Activated CD4-positive, alpha-beta T cell treated with anti-CD3 and anti-CD28 coated beads, Interleukin-2, amount 10 ng/mL, durations not matched to agents 7 days and 5 days (primary cell): ENCODE data around the gene NUBP1. TPM values are rescaled to one million over a fixed set of nuclear protein-coding genes. Genes with fewer than 3 reads are reported as not detected.
"Not testable (repeated sequence)": the region's sequence is repeated elsewhere in the genome, so short reads cannot be mapped to it uniquely, and the experiment has no call there.

Experiments
- CTCF ChIA-PET: fragments of 350-600 bp; sonication (Branson Sonifier 250); formaldehyde crosslinking; loops from one replicate; lab custom pipeline; 2021; ENCODE audit warnings: antibody characterized with exemption; lab: Charles Lee
- POLR2A ChIA-PET: fragments of 350-600 bp; sonication (Branson Sonifier 250); formaldehyde crosslinking; loops from one replicate; lab custom pipeline; 2021; ENCODE audit warnings: antibody characterized with exemption; lab: Charles Lee
- DNase-seq: peaks from one replicate; pipeline ENCODE4 v3.0.0-alpha.2; 2020
- H3K27ac Mint-ChIP-seq: one replicate; pipeline ENCODE4 v1.8.0; 2021; ENCODE audit warnings: mild to moderate bottlenecking, moderate library complexity, mixed read lengths
- H3K27me3 Mint-ChIP-seq: one replicate; pipeline ENCODE4 v1.8.0; 2021; ENCODE audit warnings: mixed read lengths
- H3K36me3 Mint-ChIP-seq: one replicate; pipeline ENCODE4 v1.8.0; 2021; ENCODE audit warnings: low read depth, mixed read lengths
- H3K4me1 Mint-ChIP-seq: one replicate; pipeline ENCODE4 v1.8.0; 2021; ENCODE audit warnings: mixed read lengths
- H3K4me3 Mint-ChIP-seq: one replicate; pipeline ENCODE4 v1.8.0; 2021; ENCODE audit warnings: mild to moderate bottlenecking, moderate library complexity, mixed read lengths
- H3K9me3 Mint-ChIP-seq: one replicate; pipeline ENCODE4 v1.8.0; 2021; ENCODE audit warnings: mixed read lengths
- total RNA-seq, 2 experiments: library from RNA; stranded (reverse); gene quantifications; one replicate each; pipeline ENCODE4 v1.2.3, GENCODE V29; 2021

NUBP1 gene
- total RNA-seq, 2 experiments from 2014 or later = 26.3 to 28.7 TPM

- DNase-seq = no peak
- ChIA-PET CTCF (interaction anchor here (0.6 to 1.0 kb wide), 3 partner anchors 50 to 776 kb away, joined by 3 read pairs; no protein-coding TSS in a partner anchor), POLR2A (no interaction called here)
- Mint-ChIP-seq H3K27me3 (no peaks in the 10 kb centered on the region), H3K4me3 (no peak overlapping the region), H3K36me3 (peaks cover 50% of the 10 kb centered on the region), H3K27ac (no peak overlapping the region), H3K4me1 (peaks cover 7% of the 10 kb centered on the region), H3K9me3 (no peaks in the 10 kb centered on the region)
These were observed 12.9 kb downstream of the NUBP1 start for GRCh38 chr16:10756574-10756973.

GRCh38 chr16:10760858-10761257 is 17.2 kb downstream of the NUBP1 start:
- no peak overlapping the region for H3K27ac Mint-ChIP-seq
- H3K27me3 Mint-ChIP-seq = no peaks in the 10 kb centered on the region
- peaks cover 10% of the 10 kb centered on the region for H3K4me1 Mint-ChIP-seq
- ChIA-PET CTCF (no interaction called here), POLR2A (no interaction called here)
- H3K4me3 Mint-ChIP-seq = no peak overlapping the region
- DNase-seq = no peak
- peaks cover 69% of the 10 kb centered on the region for H3K36me3 Mint-ChIP-seq
- peaks cover 6% of the 10 kb centered on the region for H3K9me3 Mint-ChIP-seq

GRCh38 chr16:10761373-10761772 is 17.7 kb downstream of the NUBP1 start:
- no peak for DNase-seq
- Mint-ChIP-seq H3K27me3 (no peaks in the 10 kb centered on the region), H3K4me3 (no peak overlapping the region), H3K9me3 (peaks cover 6% of the 10 kb centered on the region), H3K4me1 (peaks cover 12% of the 10 kb centered on the region), H3K27ac (no peak overlapping the region), H3K36me3 (peaks cover 66% of the 10 kb centered on the region)
- CTCF ChIA-PET = no interaction called here
- POLR2A ChIA-PET = no interaction called here

GRCh38 chr16:10762336-10763016 is 18.8 kb downstream of the NUBP1 start:
- DNase-seq = no peak
- no peaks in the 10 kb centered on the region for H3K27me3 Mint-ChIP-seq
- H3K4me1 Mint-ChIP-seq = peaks cover 12% of the 10 kb centered on the region
- no peak overlapping the region for H3K4me3 Mint-ChIP-seq
- POLR2A ChIA-PET = no interaction called here
- CTCF ChIA-PET = no interaction called here
- H3K36me3 Mint-ChIP-seq = peaks cover 59% of the 10 kb centered on the region
- no peak overlapping the region for H3K27ac Mint-ChIP-seq
- peaks cover 6% of the 10 kb centered on the region for H3K9me3 Mint-ChIP-seq

- no peak overlapping the region for H3K4me3 Mint-ChIP-seq
- peaks cover 6% of the 10 kb centered on the region for H3K9me3 Mint-ChIP-seq
- ChIA-PET CTCF (interaction anchor here (1.0 kb wide), 1 partner anchor 129 kb away, joined by 3 read pairs; no protein-coding TSS in a partner anchor), POLR2A (no interaction called here)
- H3K27ac Mint-ChIP-seq = no peak overlapping the region
- H3K36me3 Mint-ChIP-seq = peaks cover 55% of the 10 kb centered on the region
- DNase-seq = no peak
- H3K4me1 Mint-ChIP-seq = peaks cover 12% of the 10 kb centered on the region
- H3K27me3 Mint-ChIP-seq = no peaks in the 10 kb centered on the region
These were observed 19.8 kb downstream of the NUBP1 start for GRCh38 chr16:10763456-10763855.

GRCh38 chr16:10765772-10766171 is 22.1 kb downstream of the NUBP1 start:
- Mint-ChIP-seq H3K9me3 (peaks cover 6% of the 10 kb centered on the region), H3K36me3 (peaks cover 45% of the 10 kb centered on the region), H3K4me1 (peaks cover 16% of the 10 kb centered on the region), H3K4me3 (no peak overlapping the region), H3K27ac (no peak overlapping the region), H3K27me3 (no peaks in the 10 kb centered on the region)
- DNase-seq = no peak
- CTCF ChIA-PET = interaction anchor here (0.9 kb wide), 1 partner anchor 14 kb away, joined by 3 read pairs; no protein-coding TSS in a partner anchor
- POLR2A ChIA-PET = no interaction called here

- Mint-ChIP-seq H3K4me1 (peaks cover 26% of the 10 kb centered on the region), H3K9me3 (peaks cover 6% of the 10 kb centered on the region), H3K4me3 (no peak overlapping the region), H3K27ac (no peak overlapping the region), H3K36me3 (peaks cover 33% of the 10 kb centered on the region), H3K27me3 (peaks cover 1% of the 10 kb centered on the region)
- DNase-seq = no peak
- CTCF ChIA-PET = no interaction called here
- POLR2A ChIA-PET = no interaction called here
These were observed 23.5 kb downstream of the NUBP1 start for GRCh38 chr16:10767127-10767526.

GRCh38 chr16:10769381-10769780 is 25.7 kb downstream of the NUBP1 start:
- no peak for DNase-seq
- CTCF ChIA-PET = no interaction called here
- Mint-ChIP-seq H3K27me3 (peaks cover 8% of the 10 kb centered on the region), H3K4me1 (peaks cover 35% of the 10 kb centered on the region), H3K9me3 (no peaks in the 10 kb centered on the region), H3K4me3 (no peak overlapping the region), H3K27ac (no peak overlapping the region), H3K36me3 (peaks cover 14% of the 10 kb centered on the region)
- POLR2A ChIA-PET = no interaction called here

- H3K36me3 Mint-ChIP-seq = peaks cover 6% of the 10 kb centered on the region
- H3K27me3 Mint-ChIP-seq = peaks cover 18% of the 10 kb centered on the region
- H3K9me3 Mint-ChIP-seq = no peaks in the 10 kb centered on the region
- peak; percentile 59 for DNase-seq
- ChIA-PET CTCF (no interaction called here), POLR2A (no interaction called here)
- no peak overlapping the region for H3K4me3 Mint-ChIP-seq
- H3K4me1 Mint-ChIP-seq = peaks cover 31% of the 10 kb centered on the region
- no peak overlapping the region for H3K27ac Mint-ChIP-seq
These were observed 27.3 kb downstream of the NUBP1 start for GRCh38 chr16:10770907-10771306.

GRCh38 chr16:10776280-10776679 is 32.6 kb downstream of the NUBP1 start:
- DNase-seq = peak; percentile 52
- Mint-ChIP-seq H3K27me3 (peaks cover 55% of the 10 kb centered on the region), H3K4me3 (no peak overlapping the region), H3K27ac (peak overlapping the region; percentile 44), H3K36me3 (no peaks in the 10 kb centered on the region), H3K9me3 (no peaks in the 10 kb centered on the region), H3K4me1 (peaks cover 31% of the 10 kb centered on the region)
- ChIA-PET POLR2A (no interaction called here), CTCF (no interaction called here)

GRCh38 chr16:10776923-10777322 is 33.3 kb downstream of the NUBP1 start:
- POLR2A ChIA-PET, CTCF ChIA-PET, H3K4me3 Mint-ChIP-seq, DNase-seq, H3K9me3 Mint-ChIP-seq, H3K36me3 Mint-ChIP-seq, H3K27ac Mint-ChIP-seq: not testable (repeated sequence)
- peaks cover 26% of the 10 kb centered on the region for H3K4me1 Mint-ChIP-seq
- peaks cover 58% of the 10 kb centered on the region for H3K27me3 Mint-ChIP-seq

GRCh38 chr16:10777356-10777755 is 33.7 kb downstream of the NUBP1 start:
- Mint-ChIP-seq H3K27ac (peak overlapping the region; percentile 3), H3K4me1 (peaks cover 25% of the 10 kb centered on the region)
- CTCF ChIA-PET = no interaction called here

GRCh38 chr16:10779908-10780307 is 36.3 kb downstream of the NUBP1 start:
- H3K36me3 Mint-ChIP-seq, POLR2A ChIA-PET, H3K27ac Mint-ChIP-seq, H3K4me3 Mint-ChIP-seq, H3K9me3 Mint-ChIP-seq, CTCF ChIA-PET, DNase-seq: not testable (repeated sequence)
- Mint-ChIP-seq H3K27me3 (peaks cover 60% of the 10 kb centered on the region), H3K4me1 (peaks cover 17% of the 10 kb centered on the region)

More at GRCh38 chr16:10777356-10777755, 33.7 kb downstream of the NUBP1 start:
- POLR2A ChIA-PET = no interaction called here
- Mint-ChIP-seq H3K4me3 (no peak overlapping the region), H3K36me3 (no peaks in the 10 kb centered on the region), H3K9me3 (no peaks in the 10 kb centered on the region), H3K27me3 (peaks cover 61% of the 10 kb centered on the region)
- no peak for DNase-seq

- Mint-ChIP-seq H3K27me3 (peaks cover 56% of the 10 kb centered on the region), H3K4me1 (peaks cover 11% of the 10 kb centered on the region), H3K36me3 (no peaks in the 10 kb centered on the region), H3K9me3 (no peaks in the 10 kb centered on the region), H3K27ac (no peak overlapping the region), H3K4me3 (no peak overlapping the region)
- POLR2A ChIA-PET = no interaction called here
- DNase-seq = no peak
- CTCF ChIA-PET = no interaction called here
These were observed 37.0 kb downstream of the NUBP1 start for GRCh38 chr16:10780628-10781027.
